NT2/D1 (cell line): ENCODE measurements around the gene HIRA.
A peak's percentile ranks its signal among the peaks of the same experiment; 100 is the strongest.

ENCODE experiments used
- DNase-seq: peaks from one replicate; pipeline ENCODE4 v3.0.0-alpha.2; 2011; ENCODE audit warnings: low read depth, low spot score
- H3K27me3 ChIP-seq: 2 replicates; pipeline ENCODE4 v1.6.0; 2011; ENCODE audit warnings: mild to moderate bottlenecking; ENCODE audit not compliant: insufficient read length, insufficient read depth
- H3K36me3 ChIP-seq: 2 replicates; pipeline ENCODE4 v1.6.1; 2011; ENCODE audit warnings: mild to moderate bottlenecking, low read length, mixed read lengths; ENCODE audit not compliant: insufficient read depth, insufficient read length
- H3K4me1 ChIP-seq: 2 replicates; pipeline ENCODE4 v1.5.1; 2011; ENCODE audit not compliant: insufficient read depth, insufficient read length
- H3K4me3 ChIP-seq: 2 replicates; pipeline ENCODE4 v1.5.1; 2011; ENCODE audit warnings: low read depth; ENCODE audit not compliant: insufficient read length
- H3K9ac ChIP-seq: 2 replicates; pipeline ENCODE4 v1.6.0; 2011; ENCODE audit warnings: low read depth; ENCODE audit not compliant: insufficient read length
- H3K9me3 ChIP-seq: 2 replicates; pipeline ENCODE4 v1.5.1; 2011; ENCODE audit warnings: mild to moderate bottlenecking, low read length; ENCODE audit not compliant: insufficient read depth
- SUZ12 ChIP-seq: IDR thresholded peaks from 2 replicates; pipeline ENCODE4 v1.6.1; 2011; ENCODE audit not compliant: insufficient read length, insufficient read depth; ENCODE audit errors: extremely low read depth
- YY1 ChIP-seq: IDR thresholded peaks from 2 replicates; pipeline ENCODE4 v1.6.1; 2011; ENCODE audit not compliant: insufficient read length, insufficient read depth
- ZNF274 ChIP-seq: IDR thresholded peaks from 2 replicates; pipeline ENCODE4 v1.6.1; 2011; ENCODE audit warnings: mild to moderate bottlenecking, low read depth, low read length

The HIRA gene

GRCh38 chr22:19285831-19286230 lies 145.7 kb downstream of the HIRA start:
- no peak for DNase-seq
- no peaks in the 10 kb centered on the region for H3K36me3 ChIP-seq
- no peak for TF ChIP-seq ZNF274
- no peak for TF ChIP-seq YY1
- no peak for TF ChIP-seq SUZ12
- no peaks in the 10 kb centered on the region for H3K9me3 ChIP-seq
- H3K27me3 ChIP-seq: peaks cover under 1% of the 10 kb centered on the region
- peaks cover 7% of the 10 kb centered on the region for H3K4me1 ChIP-seq
- peak overlapping the region; percentile 11 for H3K9ac ChIP-seq
- no peak overlapping the region for H3K4me3 ChIP-seq
